A549 (cell line): ENCODE measurements around the gene CD36. TPM values are rescaled to one million over a fixed set of nuclear protein-coding genes. Genes with fewer than 3 reads are reported as not detected.
A peak's percentile ranks its signal among the peaks of the same experiment; 100 is the strongest.

Experiments
- ATAC-seq, 2 experiments: fragments of 200-7000 bp in 1 of 2; fragments of >200 bp in 1 of 2; cut with Nextera tagmentation in 1 of 2; cut with Tn5 transposase in 1 of 2; 3 replicates each; pipeline versions ENCODE4 v1.8.0 to v1.9.1; 2018 to 2020; ENCODE audit warnings: mild to moderate bottlenecking in 1 of 2, moderate library complexity in 1 of 2
- CTCF ChIA-PET: fragments of 300-600 bp; sonication (Branson Sonifier 250); formaldehyde crosslinking; extraction: SDS; loops from one replicate; lab custom pipeline; 2021; ENCODE audit warnings: antibody characterized with exemption, inconsistent platforms; lab: Yijun Ruan, JAX
- POLR2A ChIA-PET: fragments of 350-600 bp; formaldehyde crosslinking; extraction: SDS; loops from one replicate; lab custom pipeline; 2021; ENCODE audit warnings: antibody characterized with exemption, inconsistent platforms; lab: Yijun Ruan, JAX
- DNase-seq, 2 experiments: peaks; one replicate each; pipeline versions ENCODE4 v3.0.0 to v3.0.0-alpha.2; 2011 to 2016; ENCODE audit warnings: low read depth in 1 of 2, low spot score in 1 of 2
- FAIRE-seq: peaks from 2 replicates; lab custom pipeline; 2011; peaks lifted over from hg19 to GRCh38; lab: Jason Lieb, UNC
- H3K27ac ChIP-seq, 2 experiments: fragments of >200 bp; sonication (Bioruptor Twin); formaldehyde crosslinking; 3 replicates each; pipeline ENCODE4 v1.5.1; 2016 to 2017
- H3K4me1 ChIP-seq: fragments of >200 bp; sonication (Bioruptor Twin); formaldehyde crosslinking; 3 replicates; pipeline ENCODE4 v1.6.1; 2016
- H3K4me2 ChIP-seq: fragments of >200 bp; sonication (Bioruptor Twin); formaldehyde crosslinking; 3 replicates; pipeline ENCODE4 v1.6.1; 2016
- H3K4me3 ChIP-seq: fragments of >200 bp; sonication (Bioruptor Twin); formaldehyde crosslinking; 3 replicates; pipeline ENCODE4 v1.5.1; 2016
- H3K9me3 ChIP-seq: fragments of >200 bp; sonication (Bioruptor Twin); formaldehyde crosslinking; 3 replicates; pipeline ENCODE4 v1.6.1; 2016
- BCL3 ChIP-seq: fragments of >200 bp; sonication (Bioruptor Twin); formaldehyde crosslinking; IDR thresholded peaks from 3 replicates; pipeline ENCODE4 v1.6.1; 2016
- BHLHE40 ChIP-seq: IDR thresholded peaks from 2 replicates; pipeline ENCODE4 v1.6.1; 2012; ENCODE audit warnings: low read depth, low read length, inconsistent platforms
- CBX2 ChIP-seq: fragments of 200-600 bp; sonication (generic); IDR thresholded peaks from 2 replicates; pipeline ENCODE4 v1.6.1; 2016; ENCODE audit warnings: low read depth, mild to moderate bottlenecking, borderline replicate concordance
- E2F6 ChIP-seq: IDR thresholded peaks from 2 replicates; pipeline ENCODE4 v1.6.1; 2012; ENCODE audit warnings: low read depth, borderline replicate concordance
- ELK1 ChIP-seq: fragments of 150-350 bp; IDR thresholded peaks from 2 replicates; pipeline ENCODE4 v1.6.1; 2014; ENCODE audit warnings: low read depth, mild to moderate bottlenecking, low read length
- EP300 ChIP-seq, 2 experiments: fragments of >200 bp; sonication (Bioruptor Twin); formaldehyde crosslinking; IDR thresholded peaks; 2 replicates in 1 of 2; 3 replicates in 1 of 2; pipeline ENCODE4 v1.6.1; 2016 to 2017
- FOSL2 ChIP-seq, 2 experiments: fragments of 450-650 bp in 1 of 2; fragments of >200 bp in 1 of 2; sonication (Bioruptor Twin) in 1 of 2; formaldehyde crosslinking; IDR thresholded peaks; 2 replicates each; pipeline versions ENCODE4 v1.5.0 to v1.6.1; 2016 to 2020; ENCODE audit warnings: mild to moderate bottlenecking in 1 of 2, moderate library complexity in 1 of 2
- HOXB5 ChIP-seq: fragments of 250-450 bp; sonication (Bioruptor Pico); IDR thresholded peaks from 2 replicates; pipeline ENCODE4 v1.5.0; 2020; ENCODE audit warnings: mild to moderate bottlenecking, moderate library complexity
- JUN ChIP-seq, 2 experiments: fragments of >200 bp; sonication (Bioruptor Twin); formaldehyde crosslinking; IDR thresholded peaks; 2 replicates in 1 of 2; 3 replicates in 1 of 2; pipeline ENCODE4 v1.6.1; 2016 to 2017
- JUNB ChIP-seq: fragments of >200 bp; sonication (Bioruptor Twin); formaldehyde crosslinking; IDR thresholded peaks from 2 replicates; pipeline ENCODE4 v1.6.1; 2016
- KDM5A ChIP-seq: fragments of 200-600 bp; sonication (generic); IDR thresholded peaks from 2 replicates; pipeline ENCODE4 v1.6.1; 2016; ENCODE audit warnings: antibody characterized with exemption, mild to moderate bottlenecking
- MAFK ChIP-seq: fragments of 450-650 bp; IDR thresholded peaks from 2 replicates; pipeline ENCODE4 v1.6.1; 2014; ENCODE audit not compliant: partially characterized antibody
- MAZ ChIP-seq: fragments of 150-350 bp; IDR thresholded peaks from 2 replicates; pipeline ENCODE4 v1.6.1; 2014; ENCODE audit warnings: antibody characterized with exemption, low read depth, low read length, borderline replicate concordance
- MYC ChIP-seq: IDR thresholded peaks from 2 replicates; pipeline ENCODE4 v1.6.1; 2012; ENCODE audit warnings: mild to moderate bottlenecking, inconsistent platforms, low read length, improper control_type of control experiment, borderline replicate concordance
- NFE2L2 ChIP-seq: fragments of 150-350 bp; conservative IDR thresholded peaks from 2 replicates; pipeline ENCODE4 v1.6.1; 2014; ENCODE audit warnings: low read length
- POLR2A ChIP-seq: IDR thresholded peaks from 2 replicates; pipeline ENCODE4 v1.6.1; 2012; ENCODE audit warnings: mild to moderate bottlenecking, low read length
- POLR2AphosphoS2 ChIP-seq: conservative IDR thresholded peaks from 2 replicates; pipeline ENCODE4 v1.6.1; 2012; ENCODE audit warnings: low read length, improper control_type of control experiment, inconsistent platforms
- RARB ChIP-seq: fragments of 250-450 bp; sonication (Bioruptor Pico); IDR thresholded peaks from 2 replicates; pipeline ENCODE4 v1.8.0; 2021; ENCODE audit warnings: mild to moderate bottlenecking, moderate library complexity
- RNF2 ChIP-seq: fragments of 200-600 bp; sonication (generic); IDR thresholded peaks from 2 replicates; pipeline ENCODE4 v1.6.1; 2016; ENCODE audit warnings: low read depth, mild to moderate bottlenecking, antibody characterized with exemption, moderate library complexity, borderline replicate concordance
- WGBS: methylation state at CpG from one replicate; pipeline ENCODE4 v1.1.6; 2017; ENCODE audit errors: missing lambda C conversion rate; 5-methylcytosine and 5-hydroxymethylcytosine counted together
- polyA plus RNA-seq, 4 experiments: library from polyadenylated mRNA; depleted of rRNA in 3 of 4; stranded (reverse); fragments of >200 nt; fragmentation: RNase III in 1 of 4; extraction: RNeasy Plus Mini Kit Qiagen cat#74134 plus additional on column Dnase treatment in 1 of 4; gene quantifications; 2 replicates in 3 of 4; 3 replicates in 1 of 4; pipeline ENCODE4 v1.2.3, GENCODE V29; 2011 to 2017
- TF ChIP-seq, protein P1 (sequence below): fragments of 250-450 bp; sonication (Bioruptor Pico); IDR thresholded peaks from 2 replicates; pipeline ENCODE4 v1.5.0; 2020; ENCODE audit warnings: low read depth, mild to moderate bottlenecking, moderate library complexity
- TF ChIP-seq, protein P2 (sequence below): fragments of >200 bp; sonication (Bioruptor Twin); formaldehyde crosslinking; IDR thresholded peaks from 3 replicates; pipeline ENCODE4 v1.5.1; 2016
- TF ChIP-seq, protein P3 (sequence below): fragments of 250-450 bp; sonication (Bioruptor Pico); IDR thresholded peaks from 2 replicates; pipeline ENCODE4 v1.5.0; 2021; ENCODE audit warnings: mild to moderate bottlenecking, moderate library complexity, borderline replicate concordance
- TF ChIP-seq, protein P4 (sequence below): fragments of 450-650 bp; IDR thresholded peaks from 2 replicates; pipeline ENCODE4 v1.6.1; 2014; ENCODE audit warnings: antibody characterized with exemption

Gene CD36
- polyA plus RNA-seq, 2 of the 4 experiments (the other 2 are of a cell fraction), result 0.12 to 0.37 TPM

- CTCF ChIA-PET, result interaction anchor here (0.6 kb wide), 1 partner anchor 44 kb away, joined by 3 read pairs; no protein-coding TSS in a partner anchor
- no peak for TF ChIP-seq ELK1
- no peak for TF ChIP-seq FOSL2 (IDR thresholded peaks at IDR 0.05)
- TF ChIP-seq FOSL2 (CRISPR knock-in tag; IDR thresholded peaks at IDR 0.05), result 0 out of 2 replicates have a peak, but pooled peaks have one; percentile 10
- TF ChIP-seq, all 56 proteins: peak for 1
- DNase-seq, result peak in 1 of 2 experiments; percentile 5
- Histone ChIP-seq H3K4me2 (peak overlapping the region; percentile 12; the same call in 1 of the 3 replicates), H3K9me3 (no peaks in the 10 kb centered on the region), H3K4me1 (peaks cover 34% of the 10 kb centered on the region), H3K27ac (peak overlapping the region; percentile 29 to 47; a peak in 2 of 6 replicates), H3K4me3 (no peak overlapping the region)
- no peak for FAIRE-seq
- WGBS, result 72% methylated on average over 5 of the region's 5 CpGs
- POLR2A ChIA-PET, result no interaction called here
- no peak for ATAC-seq
These were observed 23.6 kb upstream of the CD36 start for GRCh38 chr7:80614851-80615271.

DNA sequence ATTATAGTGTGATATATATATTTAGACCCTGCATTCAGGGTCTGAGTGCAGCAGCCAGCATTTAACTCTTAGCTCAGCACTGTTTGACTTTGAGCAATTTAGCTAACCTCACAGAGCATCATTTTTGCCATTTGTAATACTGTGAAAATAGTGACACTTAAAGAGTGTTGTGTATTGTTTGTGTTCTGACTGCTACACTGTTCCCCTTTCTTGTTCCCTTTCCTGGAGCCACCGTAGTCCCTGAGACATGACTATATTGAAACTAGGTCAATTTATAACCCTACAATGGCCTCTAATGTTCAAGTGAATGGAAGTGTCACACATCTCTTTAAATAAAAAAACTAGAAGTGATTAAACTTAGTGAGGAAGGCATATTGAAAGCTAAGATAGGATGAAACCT, 20.3 kb upstream of the CD36 start:
- no peak for ATAC-seq
- CTCF ChIA-PET, result interaction anchor here (1.6 to 2.1 kb wide), 2 partner anchors 10 to 13 kb away, joined by 4 to 6 read pairs; no protein-coding TSS in a partner anchor
- DNase-seq, result no peak
- Histone ChIP-seq H3K4me1 (peaks cover 10% of the 10 kb centered on the region), H3K4me3 (no peak overlapping the region), H3K9me3 (no peaks in the 10 kb centered on the region), H3K4me2 (no peak overlapping the region), H3K27ac (no peak overlapping the region)
- TF ChIP-seq, protein P1, sequence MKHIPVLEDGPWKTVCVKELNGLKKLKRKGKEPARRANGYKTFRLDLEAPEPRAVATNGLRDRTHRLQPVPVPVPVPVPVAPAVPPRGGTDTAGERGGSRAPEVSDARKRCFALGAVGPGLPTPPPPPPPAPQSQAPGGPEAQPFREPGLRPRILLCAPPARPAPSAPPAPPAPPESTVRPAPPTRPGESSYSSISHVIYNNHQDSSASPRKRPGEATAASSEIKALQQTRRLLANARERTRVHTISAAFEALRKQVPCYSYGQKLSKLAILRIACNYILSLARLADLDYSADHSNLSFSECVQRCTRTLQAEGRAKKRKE, result no peak
- no peak for TF ChIP-seq FOSL2 (IDR thresholded peaks at IDR 0.05)
- no peak for TF ChIP-seq FOSL2 (CRISPR knock-in tag; IDR thresholded peaks at IDR 0.05)
- no peak for TF ChIP-seq BCL3
- TF ChIP-seq RARB (CRISPR knock-in tag), result no peak
- no peak for TF ChIP-seq E2F6
- TF ChIP-seq MYC, result no peak
- no peak for TF ChIP-seq POLR2AphosphoS2
- TF ChIP-seq CBX2, result no peak
- TF ChIP-seq BHLHE40, result no peak
- no peak for TF ChIP-seq MAFK
- no peak for TF ChIP-seq MAZ
- TF ChIP-seq JUNB, result no peak
- no peak for TF ChIP-seq RNF2
- POLR2A ChIA-PET, result no interaction called here
- WGBS, result 94% methylated on average over 1 of the region's 1 CpG
- FAIRE-seq, result no peak

GRCh38 chr7:80619741-80620140, 18.7 kb upstream of the CD36 start:
- no peak for FAIRE-seq
- Histone ChIP-seq H3K27ac (no peak overlapping the region), H3K4me1 (peaks cover 7% of the 10 kb centered on the region; the same call in 2 of the 3 replicates), H3K9me3 (no peaks in the 10 kb centered on the region), H3K4me3 (no peak overlapping the region), H3K4me2 (no peak overlapping the region)
- no peak for ATAC-seq
- ChIA-PET CTCF (interaction anchor here (0.6 kb wide), 1 partner anchor 150 kb away, joined by 4 read pairs; no protein-coding TSS in a partner anchor), POLR2A (no interaction called here)
- DNase-seq, result no peak
- TF ChIP-seq EP300 (IDR thresholded peaks at IDR 0.05) (no peak), JUN (IDR thresholded peaks at IDR 0.05) (no peak), POLR2A (no peak), KDM5A (no peak), CBX2 (no peak), HOXB5 (CRISPR knock-in tag) (no peak), RNF2 (no peak), JUNB (no peak), NFE2L2 (no peak)
- TF ChIP-seq, protein P2, sequence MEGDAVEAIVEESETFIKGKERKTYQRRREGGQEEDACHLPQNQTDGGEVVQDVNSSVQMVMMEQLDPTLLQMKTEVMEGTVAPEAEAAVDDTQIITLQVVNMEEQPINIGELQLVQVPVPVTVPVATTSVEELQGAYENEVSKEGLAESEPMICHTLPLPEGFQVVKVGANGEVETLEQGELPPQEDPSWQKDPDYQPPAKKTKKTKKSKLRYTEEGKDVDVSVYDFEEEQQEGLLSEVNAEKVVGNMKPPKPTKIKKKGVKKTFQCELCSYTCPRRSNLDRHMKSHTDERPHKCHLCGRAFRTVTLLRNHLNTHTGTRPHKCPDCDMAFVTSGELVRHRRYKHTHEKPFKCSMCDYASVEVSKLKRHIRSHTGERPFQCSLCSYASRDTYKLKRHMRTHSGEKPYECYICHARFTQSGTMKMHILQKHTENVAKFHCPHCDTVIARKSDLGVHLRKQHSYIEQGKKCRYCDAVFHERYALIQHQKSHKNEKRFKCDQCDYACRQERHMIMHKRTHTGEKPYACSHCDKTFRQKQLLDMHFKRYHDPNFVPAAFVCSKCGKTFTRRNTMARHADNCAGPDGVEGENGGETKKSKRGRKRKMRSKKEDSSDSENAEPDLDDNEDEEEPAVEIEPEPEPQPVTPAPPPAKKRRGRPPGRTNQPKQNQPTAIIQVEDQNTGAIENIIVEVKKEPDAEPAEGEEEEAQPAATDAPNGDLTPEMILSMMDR, result no peak
- TF ChIP-seq, protein P1, result no peak
- TF ChIP-seq, protein P3, sequence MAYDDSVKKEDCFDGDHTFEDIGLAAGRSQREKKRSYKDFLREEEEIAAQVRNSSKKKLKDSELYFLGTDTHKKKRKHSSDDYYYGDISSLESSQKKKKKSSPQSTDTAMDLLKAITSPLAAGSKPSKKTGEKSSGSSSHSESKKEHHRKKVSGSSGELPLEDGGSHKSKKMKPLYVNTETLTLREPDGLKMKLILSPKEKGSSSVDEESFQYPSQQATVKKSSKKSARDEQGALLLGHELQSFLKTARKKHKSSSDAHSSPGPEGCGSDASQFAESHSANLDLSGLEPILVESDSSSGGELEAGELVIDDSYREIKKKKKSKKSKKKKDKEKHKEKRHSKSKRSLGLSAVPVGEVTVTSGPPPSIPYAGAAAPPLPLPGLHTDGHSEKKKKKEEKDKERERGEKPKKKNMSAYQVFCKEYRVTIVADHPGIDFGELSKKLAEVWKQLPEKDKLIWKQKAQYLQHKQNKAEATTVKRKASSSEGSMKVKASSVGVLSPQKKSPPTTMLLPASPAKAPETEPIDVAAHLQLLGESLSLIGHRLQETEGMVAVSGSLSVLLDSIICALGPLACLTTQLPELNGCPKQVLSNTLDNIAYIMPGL, result no peak
- TF ChIP-seq, protein P4, sequence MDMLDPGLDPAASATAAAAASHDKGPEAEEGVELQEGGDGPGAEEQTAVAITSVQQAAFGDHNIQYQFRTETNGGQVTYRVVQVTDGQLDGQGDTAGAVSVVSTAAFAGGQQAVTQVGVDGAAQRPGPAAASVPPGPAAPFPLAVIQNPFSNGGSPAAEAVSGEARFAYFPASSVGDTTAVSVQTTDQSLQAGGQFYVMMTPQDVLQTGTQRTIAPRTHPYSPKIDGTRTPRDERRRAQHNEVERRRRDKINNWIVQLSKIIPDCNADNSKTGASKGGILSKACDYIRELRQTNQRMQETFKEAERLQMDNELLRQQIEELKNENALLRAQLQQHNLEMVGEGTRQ, result no peak
